HL-60 (cell line): ENCODE results near the gene PACSIN3.

Experiments used
- DNase-seq, 2 experiments: peaks; one replicate each; pipeline ENCODE4 v3.0.0-alpha.2; 2010 to 2020; ENCODE audit warnings: low read depth in 1 of 2, low spot score in 1 of 2
- H3K27ac ChIP-seq: fragments of 250-450 bp; sonication (Bioruptor Pico); replicated peaks from 2 replicates; pipeline ENCODE4 v1.5.1; 2020; ENCODE audit warnings: mild to moderate bottlenecking, moderate library complexity
- H3K27me3 ChIP-seq: fragments of 250-450 bp; sonication (Bioruptor Pico); 2 replicates; pipeline ENCODE4 v1.5.1; 2021; ENCODE audit warnings: mild to moderate bottlenecking, moderate library complexity; ENCODE audit not compliant: insufficient read depth, poor library complexity, severe bottlenecking
- H3K4me3 ChIP-seq: replicated peaks from 2 replicates; pipeline ENCODE4 v1.5.1; 2011; ENCODE audit warnings: mild to moderate bottlenecking, control low read depth, low read length; ENCODE audit not compliant: insufficient read depth
- CTCF ChIP-seq: IDR thresholded peaks from one replicate; pipeline ENCODE4 v1.5.1; 2011; ENCODE audit warnings: low read length, control low read depth, inconsistent platforms; ENCODE audit not compliant: insufficient read depth
- GABPA ChIP-seq: IDR thresholded peaks from 2 replicates; pipeline ENCODE4 v1.6.1; 2012; ENCODE audit warnings: low read depth
- POLR2AphosphoS5 ChIP-seq: IDR thresholded peaks from 2 replicates; pipeline ENCODE4 v1.6.1; 2012; ENCODE audit warnings: low read depth
- REST ChIP-seq: IDR thresholded peaks from 2 replicates; pipeline ENCODE4 v1.6.1; 2012; ENCODE audit warnings: low read depth; ENCODE audit not compliant: insufficient replicate concordance
- SPI1 ChIP-seq: IDR thresholded peaks from 2 replicates; pipeline ENCODE4 v1.6.1; 2012; ENCODE audit warnings: low read depth, mild to moderate bottlenecking, borderline replicate concordance

The PACSIN3 gene

DNA sequence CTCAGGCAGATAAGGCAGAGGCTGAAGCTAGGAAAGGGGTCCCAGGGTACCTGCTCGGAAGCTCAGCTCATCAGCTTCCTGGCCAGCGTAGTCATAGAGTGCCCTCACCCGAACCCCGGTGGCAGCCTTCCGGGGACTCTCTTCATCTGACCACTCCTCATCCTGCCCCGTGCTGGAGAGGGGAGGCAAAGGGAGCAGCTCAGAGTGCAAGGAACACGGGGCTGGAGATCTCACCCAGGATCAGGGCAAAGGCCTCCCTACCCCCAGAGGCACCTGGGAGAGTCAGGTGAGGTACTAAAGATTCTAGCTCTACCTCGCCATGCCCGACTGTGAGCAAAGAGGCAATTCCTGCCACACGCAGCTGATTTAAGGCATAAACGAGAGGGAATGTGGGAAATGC, 7.9 kb downstream of the PACSIN3 start:
- H3K27me3 ChIP-seq, result no peaks in the 10 kb centered on the region
- no peak for DNase-seq
- H3K4me3 ChIP-seq, result no peak overlapping the region
- peak overlapping the region; percentile 93 for H3K27ac ChIP-seq
- no peak for TF ChIP-seq SPI1
- TF ChIP-seq GABPA, result no peak
- no peak for TF ChIP-seq REST
- no peak for TF ChIP-seq POLR2AphosphoS5
- TF ChIP-seq CTCF, result no peak

DNA sequence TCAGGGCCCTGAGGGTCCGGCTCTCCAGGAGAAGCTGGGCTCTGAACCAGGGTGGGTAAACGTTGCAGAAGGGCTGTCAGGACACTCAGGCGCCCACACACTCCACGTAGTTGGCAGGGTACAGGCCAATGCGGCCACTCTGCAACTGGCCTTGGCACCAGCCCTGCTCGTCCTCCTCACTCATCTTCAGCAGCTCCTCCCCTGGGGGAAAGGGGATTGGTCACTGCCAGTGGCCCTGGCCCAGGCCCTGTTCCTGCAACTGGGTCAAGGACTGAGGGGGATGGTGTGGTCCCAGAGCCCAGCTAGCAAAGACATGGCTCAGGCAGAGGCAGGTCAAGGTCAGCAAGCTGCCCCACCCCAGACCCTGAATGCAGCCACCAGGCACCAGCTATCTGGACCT, 8.4 kb downstream of the PACSIN3 start:
- DNase-seq, result no peak
- TF ChIP-seq CTCF, result no peak
- TF ChIP-seq SPI1, result no peak
- TF ChIP-seq REST, result no peak
- TF ChIP-seq POLR2AphosphoS5, result no peak
- no peak for TF ChIP-seq GABPA
- Histone ChIP-seq H3K27me3 (no peaks in the 10 kb centered on the region), H3K27ac (peak overlapping the region; percentile 93), H3K4me3 (no peak overlapping the region)

GRCh38 chr11:47177229-47177845, 8.9 kb downstream of the PACSIN3 start:
- Histone ChIP-seq H3K27me3 (no peaks in the 10 kb centered on the region), H3K4me3 (peak overlapping the region; percentile 66), H3K27ac (peak overlapping the region; percentile 93)
- TF ChIP-seq POLR2AphosphoS5, result peak; percentile 7; the same call in 1 of the 2 replicates
- peak; percentile 84 for TF ChIP-seq SPI1
- peak; percentile 61 for TF ChIP-seq CTCF
- no peak for TF ChIP-seq REST
- no peak for TF ChIP-seq GABPA
- peak; percentile 72 to 81 for DNase-seq
